Lower lobe of right lung (tissue), 2 donors: Measurements from ENCODE around the gene CMTR1. TPM values are rescaled to one million over a fixed set of nuclear protein-coding genes. Genes with fewer than 3 reads are reported as not detected.
A peak's percentile ranks its signal among the peaks of the same experiment; 100 is the strongest.

Experiments
- ATAC-seq, 2 donors: fragments of 200-7000 bp; cut with Tn5 transposase; one replicate each; pipeline ENCODE4 v1.9.1; 2020 to 2022; ENCODE audit warnings: mild to moderate bottlenecking in 2 of 2, moderate library complexity in 2 of 2
- DNase-seq: peaks from one replicate; pipeline ENCODE4 v3.0.0-alpha.2; 2020
- H3K27ac ChIP-seq: fragments of 200-600 bp; one replicate; pipeline ENCODE4 v1.8.0; 2022
- H3K27me3 ChIP-seq: fragments of 200-600 bp; one replicate; pipeline ENCODE4 v1.8.0; 2022; ENCODE audit warnings: low read depth
- H3K36me3 ChIP-seq: fragments of 200-600 bp; one replicate; pipeline ENCODE4 v1.8.0; 2022; ENCODE audit warnings: mild to moderate bottlenecking
- H3K4me1 ChIP-seq: fragments of 200-600 bp; one replicate; pipeline ENCODE4 v1.8.0; 2022
- H3K4me3 ChIP-seq: fragments of 200-600 bp; one replicate; pipeline ENCODE4 v1.8.0; 2022; ENCODE audit warnings: mild to moderate bottlenecking
- H3K9me3 ChIP-seq: fragments of 200-600 bp; one replicate; pipeline ENCODE4 v1.8.0; 2022
- intact Hi-C: fragments of 100-400 bp; cut with DNase I; formaldehyde crosslinking; loops from one replicate; pipeline ENCODE4 v1.11.0; 2022
- total RNA-seq: library from RNA; stranded (reverse); fragmentation: NEBNext Ultra II Directional; extraction: Animal tissue kit (Norgen Biotek cat#: 25700); gene quantifications from one replicate; pipeline ENCODE4 v1.2.1, GENCODE V29; 2021
- TF ChIP-seq, protein P1 (sequence below): fragments of 200-600 bp; IDR thresholded peaks from one replicate; pipeline ENCODE4 v1.8.0; 2022; ENCODE audit warnings: antibody characterized with exemption, mild to moderate bottlenecking
- donor health status: DM: no; HTN: yes; CAD: no; lungs with severe emphysema.

Gene CMTR1
- total RNA-seq, 1 donor from 2014 or later = 42.9 TPM

GRCh38 chr6:37488476-37488875, 55.5 kb downstream of the CMTR1 start:
- Histone ChIP-seq H3K27me3 (no peaks in the 10 kb centered on the region), H3K9me3 (no peaks in the 10 kb centered on the region), H3K27ac (no peak overlapping the region), H3K4me3 (no peak overlapping the region), H3K36me3 (peaks cover 13% of the 10 kb centered on the region), H3K4me1 (no peaks in the 10 kb centered on the region)
- intact Hi-C loops = no loop called here
- ATAC-seq = no peak
- no peak for DNase-seq
- TF ChIP-seq, protein P1, sequence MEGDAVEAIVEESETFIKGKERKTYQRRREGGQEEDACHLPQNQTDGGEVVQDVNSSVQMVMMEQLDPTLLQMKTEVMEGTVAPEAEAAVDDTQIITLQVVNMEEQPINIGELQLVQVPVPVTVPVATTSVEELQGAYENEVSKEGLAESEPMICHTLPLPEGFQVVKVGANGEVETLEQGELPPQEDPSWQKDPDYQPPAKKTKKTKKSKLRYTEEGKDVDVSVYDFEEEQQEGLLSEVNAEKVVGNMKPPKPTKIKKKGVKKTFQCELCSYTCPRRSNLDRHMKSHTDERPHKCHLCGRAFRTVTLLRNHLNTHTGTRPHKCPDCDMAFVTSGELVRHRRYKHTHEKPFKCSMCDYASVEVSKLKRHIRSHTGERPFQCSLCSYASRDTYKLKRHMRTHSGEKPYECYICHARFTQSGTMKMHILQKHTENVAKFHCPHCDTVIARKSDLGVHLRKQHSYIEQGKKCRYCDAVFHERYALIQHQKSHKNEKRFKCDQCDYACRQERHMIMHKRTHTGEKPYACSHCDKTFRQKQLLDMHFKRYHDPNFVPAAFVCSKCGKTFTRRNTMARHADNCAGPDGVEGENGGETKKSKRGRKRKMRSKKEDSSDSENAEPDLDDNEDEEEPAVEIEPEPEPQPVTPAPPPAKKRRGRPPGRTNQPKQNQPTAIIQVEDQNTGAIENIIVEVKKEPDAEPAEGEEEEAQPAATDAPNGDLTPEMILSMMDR = no peak

GRCh38 chr6:37489697-37490336, 56.8 kb downstream of the CMTR1 start:
- ATAC-seq = no peak

DNA sequence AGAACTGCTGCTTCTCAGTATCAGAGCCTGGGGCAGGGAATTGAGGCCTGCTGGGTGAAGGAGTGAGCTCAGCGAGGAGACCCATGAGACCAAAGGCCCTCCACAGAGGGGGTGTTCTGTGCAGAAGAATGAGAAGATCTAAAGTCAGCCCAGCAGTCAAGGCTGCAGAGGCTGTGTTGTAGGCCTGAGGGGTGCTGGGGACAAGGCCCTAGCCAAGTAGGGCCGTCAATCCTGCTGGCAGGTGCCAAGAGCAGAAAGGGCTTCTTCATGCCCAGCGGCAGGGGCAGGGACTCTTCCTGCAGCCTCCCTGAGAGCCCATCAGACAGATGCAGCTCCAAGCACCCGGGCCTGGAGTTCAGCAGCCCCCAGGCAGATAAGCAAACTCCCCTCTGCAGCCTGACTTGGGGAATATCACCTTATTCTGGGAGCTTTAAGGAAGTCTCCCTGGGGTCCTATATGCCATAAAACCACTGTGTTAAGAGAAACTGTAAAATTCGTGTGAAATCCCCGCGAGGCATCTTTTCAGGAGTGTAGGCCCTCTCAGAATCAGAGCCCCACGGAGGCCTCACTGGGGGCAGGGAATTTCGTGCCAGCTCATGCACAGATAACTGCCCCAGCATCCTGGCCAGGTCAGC, 57.6 kb downstream of the CMTR1 start:
- Histone ChIP-seq H3K4me3 (no peak overlapping the region), H3K9me3 (no peaks in the 10 kb centered on the region), H3K27me3 (no peaks in the 10 kb centered on the region), H3K27ac (no peak overlapping the region), H3K36me3 (peaks cover 7% of the 10 kb centered on the region), H3K4me1 (no peaks in the 10 kb centered on the region)
- TF ChIP-seq, protein P1 = no peak
- no peak for DNase-seq
- intact Hi-C loops = no loop called here
- ATAC-seq = no peak

More at GRCh38 chr6:37489697-37490336, 56.8 kb downstream of the CMTR1 start:
- no peaks in the 10 kb centered on the region for H3K9me3 ChIP-seq
- no peak for DNase-seq
- intact Hi-C loops = no loop called here
- no peak overlapping the region for H3K27ac ChIP-seq
- peaks cover 7% of the 10 kb centered on the region for H3K36me3 ChIP-seq
- TF ChIP-seq, protein P1 = peak; percentile 10
- H3K4me1 ChIP-seq = no peaks in the 10 kb centered on the region
- H3K4me3 ChIP-seq = no peak overlapping the region
- no peaks in the 10 kb centered on the region for H3K27me3 ChIP-seq

DNA sequence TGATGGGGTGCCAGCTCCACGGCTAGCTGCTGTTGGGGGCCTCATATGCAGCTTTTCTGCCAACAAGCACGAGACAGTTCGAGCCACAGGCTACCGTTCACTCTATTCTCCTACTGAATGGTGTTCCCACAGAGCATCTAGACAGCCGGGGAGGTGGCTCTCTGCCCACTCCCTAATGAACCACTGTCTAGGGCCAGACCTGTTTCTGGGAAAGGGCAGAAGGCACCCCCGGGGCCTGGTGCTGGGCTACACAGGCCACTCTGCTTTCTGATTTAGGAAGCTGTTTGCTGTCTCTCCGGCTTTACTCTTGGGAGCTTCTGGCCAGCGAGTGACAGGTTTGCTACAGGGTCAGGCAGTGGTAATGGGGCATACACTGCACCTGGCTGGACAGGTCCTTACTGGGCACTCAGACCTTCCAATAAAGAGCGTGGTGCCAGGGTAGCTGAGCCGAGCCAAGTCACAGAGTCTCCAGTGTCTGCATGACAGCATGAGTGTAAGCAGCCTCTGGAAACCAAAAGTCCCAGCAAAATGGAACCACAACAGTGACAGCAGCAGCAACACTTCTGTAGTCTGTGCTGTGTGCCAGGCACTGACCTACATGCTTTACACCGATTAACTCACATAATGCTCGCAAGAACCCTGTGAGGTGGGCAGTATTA, 58.3 kb downstream of the CMTR1 start:
- Histone ChIP-seq H3K4me3 (no peak overlapping the region), H3K9me3 (no peaks in the 10 kb centered on the region), H3K27ac (no peak overlapping the region), H3K27me3 (no peaks in the 10 kb centered on the region), H3K36me3 (peaks cover 7% of the 10 kb centered on the region), H3K4me1 (no peaks in the 10 kb centered on the region)
- TF ChIP-seq, protein P1 = no peak
- intact Hi-C loops = no loop called here
- ATAC-seq (no peak), DNase-seq (peak; percentile 43)

DNA sequence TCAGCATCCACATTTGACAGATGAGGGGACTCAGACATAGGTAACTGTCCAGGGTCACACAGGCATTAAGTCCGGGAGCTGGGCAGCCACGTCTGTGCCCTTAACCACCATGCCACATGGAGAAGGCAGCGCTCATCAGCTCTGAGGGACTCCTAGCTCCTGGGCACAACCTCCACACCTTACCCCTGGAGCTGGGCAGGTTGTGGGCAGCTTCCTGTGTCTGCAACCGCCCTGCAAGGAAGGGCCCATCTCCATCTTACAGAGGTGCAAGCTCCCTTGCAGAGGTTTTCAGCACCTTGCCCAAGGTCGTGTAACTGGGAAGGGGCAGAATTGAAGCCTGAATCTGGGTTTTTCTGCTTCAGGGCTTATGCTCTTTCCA, 58.8 kb downstream of the CMTR1 start:
- H3K9me3 ChIP-seq = no peaks in the 10 kb centered on the region
- TF ChIP-seq, protein P1 = no peak
- peaks cover 7% of the 10 kb centered on the region for H3K36me3 ChIP-seq
- H3K4me3 ChIP-seq = no peak overlapping the region
- no peaks in the 10 kb centered on the region for H3K4me1 ChIP-seq
- ATAC-seq (no peak), DNase-seq (peak; percentile 23)
- H3K27ac ChIP-seq = no peak overlapping the region
- H3K27me3 ChIP-seq = no peaks in the 10 kb centered on the region
- intact Hi-C loops = no loop called here
